Panc1 (cell line): ENCODE results near the gene STARD13. TPM values are rescaled to one million over a fixed set of nuclear protein-coding genes. Genes with fewer than 3 reads are reported as not detected.

Source experiments
- ATAC-seq: fragments of 200-7000 bp; cut with Tn5 transposase; 2 replicates; pipeline ENCODE4 v1.9.1; 2020; ENCODE audit warnings: mild to moderate bottlenecking, moderate library complexity
- BruUV-seq: library from RNA; stranded (reverse); fragments of 400-500 nt; replicated peaks from 2 replicates; lab custom pipeline; 2021; lab: Mats Ljungman, UMichigan
- CTCF ChIA-PET: fragments of 300-600 bp; sonication (Branson Sonifier 250); formaldehyde crosslinking; loops from one replicate; lab custom pipeline; 2022; ENCODE audit warnings: antibody characterized with exemption; lab: Charles Lee
- POLR2A ChIA-PET: fragments of 300-600 bp; sonication (Branson Sonifier 250); formaldehyde crosslinking; loops from one replicate; lab custom pipeline; 2022; ENCODE audit warnings: antibody characterized with exemption; lab: Charles Lee
- DNase-seq: peaks from one replicate; pipeline ENCODE4 v3.0.0-alpha.2; 2010; ENCODE audit warnings: low read depth, low spot score
- H3K27ac ChIP-seq: 2 replicates; pipeline ENCODE4 v1.5.1; 2011; ENCODE audit warnings: mild to moderate bottlenecking, low read length, inconsistent platforms
- H3K27me3 ChIP-seq: fragments of 200-500 bp; sonication (Bioruptor generic); 2 replicates; pipeline ENCODE4 v1.6.0; 2014; ENCODE audit warnings: low read length, inconsistent platforms; ENCODE audit not compliant: control insufficient read depth, insufficient read depth
- H3K36me3 ChIP-seq: fragments of 200-500 bp; sonication (Bioruptor generic); 2 replicates; pipeline ENCODE4 v1.5.1; 2014; ENCODE audit warnings: inconsistent platforms, mild to moderate bottlenecking, low read length, moderate library complexity; ENCODE audit not compliant: control insufficient read depth, insufficient read depth
- H3K4me1 ChIP-seq: 2 replicates; pipeline ENCODE4 v1.5.1; 2011; ENCODE audit warnings: inconsistent platforms, mild to moderate bottlenecking, low read length, moderate library complexity; ENCODE audit not compliant: control insufficient read depth, insufficient read depth
- H3K4me3 ChIP-seq, 2 experiments: 2 replicates each; pipeline ENCODE4 v1.5.1; 2011 to 2012; ENCODE audit warnings: low read depth in 2 of 2, low read length in 2 of 2, mild to moderate bottlenecking in 2 of 2, inconsistent platforms in 1 of 2, moderate library complexity in 1 of 2
- H3K9me3 ChIP-seq: fragments of 200-500 bp; sonication (Bioruptor generic); 2 replicates; pipeline ENCODE4 v1.5.1; 2014; ENCODE audit warnings: low read depth, mild to moderate bottlenecking, inconsistent platforms, low read length, moderate library complexity; ENCODE audit not compliant: control insufficient read depth, insufficient read depth
- CTCF ChIP-seq: fragments of 450-650 bp; IDR thresholded peaks from 2 replicates; pipeline ENCODE4 v1.5.1; 2017; ENCODE audit warnings: mild to moderate bottlenecking
- POLR2AphosphoS5 ChIP-seq: IDR thresholded peaks from 2 replicates; pipeline ENCODE4 v1.6.1; 2012; ENCODE audit warnings: mild to moderate bottlenecking, low read depth, low read length, moderate library complexity
- SIN3A ChIP-seq: IDR thresholded peaks from 2 replicates; pipeline ENCODE4 v1.6.1; 2012; ENCODE audit warnings: low read depth, mild to moderate bottlenecking, low read length, moderate library complexity, borderline replicate concordance; ENCODE audit not compliant: insufficient read depth
- TCF7L2 ChIP-seq: IDR thresholded peaks from 2 replicates; pipeline ENCODE4 v1.6.1; 2011; ENCODE audit warnings: mild to moderate bottlenecking, low read depth, low read length, inconsistent platforms
- in situ Hi-C: cut with HindIII; loops from 2 replicates; pipeline ENCODE4 v1.10.0; 2016; ENCODE audit warnings: low sequenced_read_pairs, low pct_unique_long_range_greater_than_20kb
- intact Hi-C: fragments of 100-400 bp; cut with micrococcal nuclease; formaldehyde crosslinking; loops from one replicate; pipeline ENCODE4 v1.10.0; 2022; ENCODE audit not compliant: unreplicated experiment
- total RNA-seq: library from RNA; stranded (reverse); gene quantifications from one replicate; pipeline ENCODE4 v1.2.1, GENCODE V29; 2021; ENCODE audit not compliant: unreplicated experiment
- TF ChIP-seq, protein P1 (sequence below), 2 experiments: IDR thresholded peaks; 2 replicates each; pipeline ENCODE4 v1.6.1; 2011 to 2012; ENCODE audit warnings: low read depth in 2 of 2, control low read depth in 1 of 2, low read length in 1 of 2, mild to moderate bottlenecking in 1 of 2, moderate library complexity in 1 of 2; ENCODE audit not compliant: insufficient read depth in 1 of 2

STARD13 gene
- total RNA-seq, 1 experiment from 2014 or later, result 6.5 TPM

DNA sequence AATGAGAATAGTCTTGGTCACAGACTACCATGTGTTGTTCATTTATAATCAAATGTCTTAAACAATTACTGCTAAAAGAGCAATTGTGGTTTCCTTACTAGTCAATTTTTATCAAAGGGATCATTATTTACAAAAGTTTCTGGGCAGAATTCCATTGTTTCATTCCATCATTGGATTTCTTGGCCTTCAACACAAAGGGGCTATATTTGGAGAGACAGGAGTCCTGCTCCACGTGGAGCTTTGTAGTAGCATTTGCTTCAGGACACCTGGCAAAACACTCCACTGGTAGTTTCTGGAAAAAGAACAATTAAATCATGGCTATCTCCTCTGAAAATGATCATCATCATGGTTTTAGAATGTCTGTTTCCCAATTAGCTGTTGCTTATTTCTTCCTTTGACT, 22.3 kb upstream of the STARD13 start:
- Histone ChIP-seq H3K9me3 (no peaks in the 10 kb centered on the region), H3K27ac (no peak overlapping the region), H3K4me1 (no peaks in the 10 kb centered on the region), H3K27me3 (no peaks in the 10 kb centered on the region), H3K4me3 (no peak overlapping the region), H3K36me3 (no peaks in the 10 kb centered on the region)
- BruUV-seq, result no TSS peak
- ATAC-seq (no peak), DNase-seq (no peak)
- in situ Hi-C loops (no loop called here), intact Hi-C loops (no loop called here)
- POLR2A ChIA-PET, result interaction anchor here (0.7 kb wide), 1 partner anchor 510 kb away, joined by 5 read pairs; the partner anchor contains the start of gene RFC3
- no peak for TF ChIP-seq SIN3A
- TF ChIP-seq CTCF, result no peak
- no peak for TF ChIP-seq TCF7L2
- CTCF ChIA-PET, result no interaction called here

- ChIA-PET CTCF (no interaction called here), POLR2A (no interaction called here)
- Histone ChIP-seq H3K27me3 (no peaks in the 10 kb centered on the region), H3K4me1 (no peaks in the 10 kb centered on the region), H3K36me3 (no peaks in the 10 kb centered on the region), H3K27ac (no peak overlapping the region), H3K4me3 (no peak overlapping the region), H3K9me3 (no peaks in the 10 kb centered on the region)
- no TSS peak for BruUV-seq
- ATAC-seq (no peak), DNase-seq (no peak)
- in situ Hi-C loops (no loop called here), intact Hi-C loops (no loop called here)
- TF ChIP-seq TCF7L2, result no peak
- TF ChIP-seq, protein P1, sequence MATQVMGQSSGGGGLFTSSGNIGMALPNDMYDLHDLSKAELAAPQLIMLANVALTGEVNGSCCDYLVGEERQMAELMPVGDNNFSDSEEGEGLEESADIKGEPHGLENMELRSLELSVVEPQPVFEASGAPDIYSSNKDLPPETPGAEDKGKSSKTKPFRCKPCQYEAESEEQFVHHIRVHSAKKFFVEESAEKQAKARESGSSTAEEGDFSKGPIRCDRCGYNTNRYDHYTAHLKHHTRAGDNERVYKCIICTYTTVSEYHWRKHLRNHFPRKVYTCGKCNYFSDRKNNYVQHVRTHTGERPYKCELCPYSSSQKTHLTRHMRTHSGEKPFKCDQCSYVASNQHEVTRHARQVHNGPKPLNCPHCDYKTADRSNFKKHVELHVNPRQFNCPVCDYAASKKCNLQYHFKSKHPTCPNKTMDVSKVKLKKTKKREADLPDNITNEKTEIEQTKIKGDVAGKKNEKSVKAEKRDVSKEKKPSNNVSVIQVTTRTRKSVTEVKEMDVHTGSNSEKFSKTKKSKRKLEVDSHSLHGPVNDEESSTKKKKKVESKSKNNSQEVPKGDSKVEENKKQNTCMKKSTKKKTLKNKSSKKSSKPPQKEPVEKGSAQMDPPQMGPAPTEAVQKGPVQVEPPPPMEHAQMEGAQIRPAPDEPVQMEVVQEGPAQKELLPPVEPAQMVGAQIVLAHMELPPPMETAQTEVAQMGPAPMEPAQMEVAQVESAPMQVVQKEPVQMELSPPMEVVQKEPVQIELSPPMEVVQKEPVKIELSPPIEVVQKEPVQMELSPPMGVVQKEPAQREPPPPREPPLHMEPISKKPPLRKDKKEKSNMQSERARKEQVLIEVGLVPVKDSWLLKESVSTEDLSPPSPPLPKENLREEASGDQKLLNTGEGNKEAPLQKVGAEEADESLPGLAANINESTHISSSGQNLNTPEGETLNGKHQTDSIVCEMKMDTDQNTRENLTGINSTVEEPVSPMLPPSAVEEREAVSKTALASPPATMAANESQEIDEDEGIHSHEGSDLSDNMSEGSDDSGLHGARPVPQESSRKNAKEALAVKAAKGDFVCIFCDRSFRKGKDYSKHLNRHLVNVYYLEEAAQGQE (IDR thresholded peaks at IDR 0.05; ENCODE audit: insufficient read depth in 1 of 2, low read depth in 2 of 2, low read length in 1 of 2), result no peak
- TF ChIP-seq POLR2AphosphoS5, result no peak
- TF ChIP-seq SIN3A, result no peak
- TF ChIP-seq CTCF, result no peak
Observed at GRCh38 chr13:33303855-33304597, 18.5 kb upstream of the STARD13 start.
